Activated CD8-positive, alpha-beta memory T cell treated with anti-CD3 and anti-CD28 coated beads, Interleukin-2, amount 50 U/mL, for 1 hour (primary cell): ENCODE measurements around the gene CEP63.

ENCODE experiments used
- DNase-seq: peaks from one replicate; pipeline ENCODE4 v3.0.0-alpha.2; 2020; ENCODE audit errors: extremely low read depth

CEP63 gene

DNA sequence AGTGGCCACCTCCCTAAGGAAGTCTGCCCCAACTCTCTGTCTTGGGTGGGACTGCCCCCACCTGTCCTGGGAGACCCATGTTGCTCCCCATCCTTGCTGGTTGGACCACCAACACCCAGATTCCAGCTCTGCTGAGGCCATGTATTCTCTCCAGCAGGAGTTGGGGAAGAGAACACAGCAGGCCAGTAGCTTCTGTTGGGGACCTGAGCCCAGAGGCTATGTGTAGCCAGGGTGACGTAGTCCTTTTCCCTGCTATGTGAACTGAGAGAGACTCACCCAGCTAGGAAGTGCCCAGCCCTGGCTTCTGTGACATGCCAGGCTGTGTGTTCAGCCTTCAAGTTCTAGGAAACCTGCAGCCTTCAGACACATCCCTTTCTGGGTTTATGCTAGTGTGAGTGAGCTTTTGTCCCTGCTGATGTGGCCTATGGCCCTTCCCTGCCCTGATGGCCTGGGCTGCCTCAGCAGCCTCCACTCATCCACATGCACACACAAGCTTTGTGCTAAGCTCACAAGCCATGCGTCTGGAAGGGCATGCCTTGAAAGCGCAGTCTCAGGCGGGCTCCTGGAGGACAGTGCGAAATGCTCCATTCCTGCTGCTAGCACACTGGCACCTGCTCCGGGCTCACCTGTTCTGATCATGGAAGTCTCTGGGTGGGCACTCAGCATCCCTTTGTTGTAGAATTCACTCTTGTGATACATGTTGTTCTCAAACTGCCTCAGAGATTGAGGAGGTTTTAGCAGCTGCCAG, 122.3 kb downstream of the CEP63 start:
- DNase-seq = no peak

DNA sequence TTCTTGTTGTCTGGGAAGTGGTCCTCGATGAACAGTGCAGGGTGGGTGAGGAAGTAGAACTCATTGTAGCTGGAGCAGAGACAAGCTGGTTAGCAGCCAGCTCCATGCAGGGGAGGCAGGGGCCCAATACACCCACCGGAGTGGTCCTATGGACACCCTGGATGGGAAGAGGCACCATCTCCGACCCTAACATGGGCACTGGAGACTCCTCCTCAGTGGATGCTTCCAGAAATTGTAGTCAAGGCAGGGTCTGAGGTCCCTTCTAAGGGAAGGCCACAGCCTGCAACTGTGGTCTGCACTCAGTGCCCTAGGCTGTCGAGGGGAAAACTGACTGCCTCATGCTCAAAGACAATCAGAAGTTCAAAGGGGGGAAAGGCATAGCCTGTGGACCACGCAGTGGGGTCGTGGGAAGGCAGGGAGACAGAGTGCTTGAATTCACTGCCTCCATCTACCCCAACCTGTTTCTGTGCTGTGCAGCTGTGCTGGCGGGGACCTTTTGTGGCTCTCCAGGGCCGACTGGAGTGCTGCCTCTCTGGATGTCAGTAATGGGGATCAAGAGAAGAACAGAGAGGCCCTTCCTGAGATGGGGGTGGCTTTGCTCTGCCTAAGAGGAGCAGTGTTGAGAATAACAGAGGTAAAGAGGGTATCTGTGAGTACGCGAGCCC, 123.0 kb downstream of the CEP63 start:
- no peak for DNase-seq

DNA sequence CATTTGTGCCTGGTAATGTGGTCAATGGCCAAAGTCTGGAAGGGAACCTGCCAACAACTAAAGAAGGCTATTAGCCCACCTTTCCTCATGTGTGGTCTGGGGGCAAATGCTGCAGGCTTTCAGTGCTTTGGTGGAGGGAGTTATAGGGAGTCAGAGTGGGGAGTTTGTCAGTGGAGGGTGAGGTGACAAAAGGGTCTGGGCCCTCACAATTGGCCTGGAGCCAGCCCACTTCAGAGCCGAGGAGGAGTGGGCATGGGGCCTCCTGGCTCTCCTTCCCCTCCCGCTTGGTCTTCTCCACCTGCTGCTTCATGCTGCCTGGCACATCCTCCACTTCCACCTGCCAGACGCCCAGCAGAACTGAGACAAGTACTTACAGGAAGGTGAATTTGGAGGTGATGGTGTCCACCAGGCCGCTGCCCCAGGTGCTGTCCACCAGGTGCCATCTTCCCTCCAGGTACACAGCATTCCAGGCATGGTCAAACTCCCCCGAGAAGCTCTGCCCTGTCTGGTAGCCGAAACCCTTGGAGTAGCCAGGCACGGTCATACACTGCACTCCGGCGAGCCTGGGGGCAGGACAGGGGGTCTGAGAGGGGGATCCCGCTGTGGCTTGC, 124.1 kb downstream of the CEP63 start:
- no peak for DNase-seq

DNA sequence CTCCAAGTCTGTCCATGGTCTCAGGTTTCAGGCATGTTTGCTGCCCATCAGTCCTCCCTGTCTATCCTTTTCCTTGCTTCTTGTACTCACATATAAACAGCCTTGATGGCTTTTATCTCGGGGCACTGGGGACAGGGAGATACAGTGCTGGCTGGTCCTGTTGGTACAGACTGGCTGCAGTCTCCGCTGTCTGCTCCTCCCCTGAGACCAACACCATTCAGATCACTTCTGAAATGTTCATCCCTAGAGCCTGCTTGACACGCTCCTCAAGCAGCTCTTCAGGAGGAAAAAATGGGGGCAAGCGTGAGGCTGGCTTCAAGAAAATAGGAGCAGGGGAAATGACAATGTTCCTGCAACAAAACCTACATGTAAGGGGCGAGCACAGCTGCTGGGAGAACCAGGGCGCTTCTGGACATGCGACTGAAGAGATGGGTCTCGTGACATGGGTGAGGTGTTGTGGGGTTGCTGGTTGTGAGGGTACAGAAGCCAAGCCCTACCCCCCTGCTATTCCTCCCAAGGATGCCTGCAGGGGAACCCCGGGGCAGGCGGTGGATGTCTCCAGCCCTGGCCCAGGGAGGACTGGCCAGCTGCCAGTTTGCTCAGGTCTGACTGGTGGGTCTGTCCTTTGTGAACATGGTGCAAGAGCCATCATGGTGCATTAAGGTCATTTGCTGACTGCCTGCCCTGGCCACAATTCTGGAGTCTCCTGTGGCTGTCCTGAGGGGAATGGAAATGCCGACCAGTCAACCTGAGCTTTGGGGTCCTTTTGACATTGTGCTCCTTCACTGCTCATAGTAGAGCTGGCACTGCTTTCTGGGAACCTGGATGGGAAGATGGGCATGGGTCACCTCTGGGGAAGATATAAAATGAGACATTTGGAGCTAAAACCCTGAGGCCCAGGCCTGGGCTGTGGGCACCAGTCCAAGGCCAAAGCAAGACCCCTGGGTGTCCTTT, 124.9 kb downstream of the CEP63 start:
- no peak for DNase-seq

- no peak for DNase-seq
These were observed 125.7 kb downstream of the CEP63 start for GRCh38 chr3:134611516-134611915.

DNA sequence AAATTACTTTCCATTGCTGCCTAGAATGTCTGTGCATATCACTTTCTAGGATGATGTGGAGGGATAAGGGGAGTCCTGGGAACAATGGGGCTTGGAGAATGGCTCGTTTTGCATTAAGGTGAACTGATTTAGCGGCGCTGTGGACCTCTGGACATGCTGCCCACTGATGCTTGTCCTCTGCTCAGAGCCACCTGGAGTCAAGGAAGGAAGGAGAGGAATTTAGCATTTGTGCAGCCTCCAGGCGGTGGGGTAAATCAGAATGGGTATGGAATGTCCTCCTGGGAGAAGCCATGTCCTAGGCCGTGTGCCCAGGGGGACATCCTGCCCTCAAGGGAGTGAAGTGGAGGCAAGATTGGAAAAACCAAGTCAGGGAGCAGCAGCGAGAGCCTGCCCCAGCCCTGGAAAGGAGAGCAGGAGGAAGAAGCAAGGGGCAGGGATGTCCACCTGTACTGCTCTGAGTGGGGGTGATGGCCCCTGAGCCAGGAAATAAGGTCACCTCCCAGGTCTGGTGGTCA, 127.2 kb downstream of the CEP63 start:
- no peak for DNase-seq

DNA sequence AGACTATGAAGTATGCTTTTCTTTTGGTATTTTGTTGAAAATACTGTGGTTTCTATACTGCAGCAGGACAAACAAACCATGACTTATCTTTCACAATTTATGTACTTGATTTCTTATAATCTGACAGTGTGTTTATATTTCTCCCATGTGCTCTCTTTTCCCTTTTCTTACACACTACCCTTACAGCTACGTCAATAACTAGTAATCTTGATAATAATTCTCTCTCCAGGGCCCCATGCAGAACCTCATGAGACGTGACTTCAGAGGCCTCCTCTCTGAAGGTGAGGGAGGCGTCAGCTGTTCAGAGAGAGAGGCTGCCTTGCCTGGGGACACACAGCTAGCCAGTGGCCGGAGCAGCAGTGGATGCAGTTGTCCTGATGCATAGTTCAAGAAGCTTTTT, 129.1 kb downstream of the CEP63 start:
- no peak for DNase-seq

DNA sequence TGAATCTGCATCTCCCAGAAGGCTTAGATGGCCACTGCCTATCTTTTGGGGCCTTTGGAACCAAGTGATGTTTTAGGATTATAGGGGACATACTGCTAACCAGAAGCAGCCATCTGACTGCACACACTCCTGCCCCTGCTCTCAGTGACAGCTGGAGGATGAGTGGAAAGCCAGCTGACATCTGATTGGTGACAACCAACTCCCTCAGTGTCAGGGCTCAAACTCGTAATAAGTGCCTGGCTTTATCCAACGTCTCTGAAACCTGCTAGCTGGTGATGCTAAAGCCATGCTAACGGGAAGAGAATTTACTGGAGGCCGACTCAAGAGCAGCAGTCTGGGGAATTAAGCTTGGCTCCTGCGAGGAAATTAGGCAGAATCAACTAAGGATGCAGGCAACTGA, 129.9 kb downstream of the CEP63 start:
- DNase-seq = no peak

DNA sequence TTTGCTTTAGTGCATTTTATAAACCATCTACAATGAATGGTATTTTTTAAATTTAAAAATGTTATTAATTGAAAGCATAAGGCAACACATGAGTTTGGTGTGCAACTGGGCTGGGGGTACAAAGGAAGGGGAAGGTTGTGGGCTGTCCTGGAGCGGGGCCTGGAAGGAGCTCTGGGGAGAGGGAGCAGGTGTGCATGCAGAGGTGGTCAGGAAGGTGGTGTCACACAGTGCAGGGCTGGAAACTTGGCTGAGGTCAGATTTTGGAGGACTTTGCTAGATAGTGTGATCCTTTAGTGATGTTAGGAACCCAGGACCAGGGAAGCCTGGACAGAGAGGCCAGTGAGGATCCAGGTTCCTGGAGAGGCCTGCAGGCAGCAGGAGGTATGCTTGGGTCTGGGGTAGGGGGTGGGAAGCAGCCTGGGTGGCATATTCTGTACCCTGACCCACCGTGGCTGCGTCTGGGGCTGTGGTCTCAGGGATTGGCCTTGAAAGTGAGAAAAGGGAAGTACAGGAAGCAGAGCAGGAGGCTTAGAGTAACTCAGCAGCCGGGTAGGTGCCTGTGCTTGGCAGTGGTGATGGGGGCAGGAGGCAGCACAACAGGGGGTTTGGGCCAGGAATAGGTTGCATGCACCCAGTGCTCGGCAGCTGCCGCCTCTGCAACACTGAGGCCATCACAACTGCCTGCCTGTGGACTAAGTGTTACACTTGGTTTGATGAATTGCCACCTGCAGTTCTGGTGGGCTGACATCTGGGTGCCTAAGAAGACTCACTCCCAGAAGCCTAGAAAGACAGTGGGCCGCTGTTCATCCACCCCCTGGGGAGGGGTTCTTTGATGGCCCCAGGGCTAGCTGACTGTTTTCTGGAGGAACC, 132.0 kb downstream of the CEP63 start:
- DNase-seq = no peak

- no peak for DNase-seq
These were observed 132.8 kb downstream of the CEP63 start for GRCh38 chr3:134618478-134619300.

GRCh38 chr3:134619301-134619615, 133.4 kb downstream of the CEP63 start:
- no peak for DNase-seq

- no peak for DNase-seq
These were observed 134.1 kb downstream of the CEP63 start for GRCh38 chr3:134619884-134620445.

- no peak for DNase-seq
These were observed 134.7 kb downstream of the CEP63 start for GRCh38 chr3:134620476-134621115.

GRCh38 chr3:134621854-134622253, 136.0 kb downstream of the CEP63 start:
- no peak for DNase-seq

DNA sequence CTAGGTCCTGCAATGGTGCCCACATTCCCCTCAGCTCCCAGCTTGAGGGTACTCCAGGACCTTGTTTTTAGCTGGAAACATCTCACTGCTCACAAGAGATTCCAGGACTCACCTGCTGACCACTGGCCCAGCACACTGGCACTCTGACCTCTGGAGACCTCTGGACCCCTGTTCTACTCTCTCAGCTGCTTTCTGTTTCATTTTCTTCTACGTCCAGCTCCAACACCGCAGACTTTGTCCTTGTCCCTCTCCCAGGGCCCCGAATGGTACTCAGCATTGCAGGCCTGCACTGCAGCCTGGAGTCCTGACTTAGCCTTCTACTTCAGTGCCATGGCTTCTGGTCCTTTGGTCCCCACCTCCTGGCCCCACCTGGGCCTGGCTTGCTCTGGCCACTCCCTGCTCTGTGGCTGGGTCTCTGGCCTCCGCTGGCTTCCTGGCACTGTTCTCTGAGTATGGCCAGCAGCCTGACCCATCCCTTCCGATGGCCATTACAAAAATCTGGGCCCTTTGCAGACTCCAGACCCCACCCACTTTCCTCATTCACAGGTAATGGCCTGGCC, 137.0 kb downstream of the CEP63 start:
- no peak for DNase-seq

DNA sequence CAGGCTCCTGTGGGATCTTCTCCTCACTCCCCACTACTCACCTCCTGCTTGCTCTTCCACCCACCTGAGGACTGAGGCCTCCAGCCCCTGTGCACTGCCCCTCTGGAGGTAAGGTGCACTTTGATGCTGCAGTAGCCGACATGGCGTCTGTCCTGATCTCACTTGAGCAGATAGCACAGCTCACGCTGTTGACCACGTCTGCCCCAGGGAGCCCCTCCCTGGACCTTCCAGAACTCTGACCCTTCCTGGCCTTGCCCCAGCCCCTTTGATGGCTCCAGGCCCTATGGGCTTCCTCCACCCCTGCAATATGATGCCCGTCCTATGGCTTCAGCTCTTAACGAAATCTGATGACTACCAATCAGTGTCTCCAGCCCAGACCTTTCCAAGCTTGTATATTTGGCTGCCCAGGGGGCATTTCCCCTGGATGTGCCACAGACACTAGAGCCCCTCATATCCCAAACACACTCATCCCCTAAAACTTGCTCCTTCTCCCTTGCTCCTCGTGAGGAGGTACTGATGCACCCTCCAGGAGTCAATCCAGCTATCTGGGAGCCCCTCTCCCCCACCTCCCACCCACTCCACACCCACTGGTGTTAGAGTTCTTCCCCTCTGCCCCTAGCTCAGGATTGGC, 137.9 kb downstream of the CEP63 start:
- no peak for DNase-seq
